K562 (cell line): ENCODE data around the gene PAIP2. TPM values are rescaled to one million over a fixed set of nuclear protein-coding genes. Genes with fewer than 3 reads are reported as not detected.
A peak's percentile ranks its signal among the peaks of the same experiment; 100 is the strongest.

Experiments used
- ARID4B ChIP-seq: sonication (generic); formaldehyde crosslinking; IDR thresholded peaks from 2 replicates; pipeline ENCODE4 v1.8.0; 2022; ENCODE audit warnings: mild to moderate bottlenecking, missing genetic modification reagents
- ETV5 ChIP-seq: sonication (generic); formaldehyde crosslinking; IDR thresholded peaks from 2 replicates; pipeline ENCODE4 v1.4.0; 2020; ENCODE audit warnings: low read depth, mild to moderate bottlenecking, missing genetic modification reagents
- ETV6 ChIP-seq, 3 experiments: fragments of 150-350 bp in 1 of 3; sonication (generic) in 1 of 3; formaldehyde crosslinking in 1 of 3; IDR thresholded peaks; 2 replicates each; pipeline versions ENCODE4 v1.6.1 to v1.8.0; 2014 to 2022; ENCODE audit warnings: borderline replicate concordance in 2 of 3, low read depth in 2 of 3, antibody characterized with exemption in 1 of 3, low read length in 1 of 3, mild to moderate bottlenecking in 1 of 3, missing genetic modification reagents in 1 of 3
- GATA2 ChIP-seq: sonication (generic); formaldehyde crosslinking; IDR thresholded peaks from 2 replicates; pipeline ENCODE4 v1.4.0; 2020; ENCODE audit warnings: mild to moderate bottlenecking, missing genetic modification reagents
- MITF ChIP-seq: IDR thresholded peaks from 2 replicates; pipeline ENCODE4 v1.6.1; 2014; ENCODE audit warnings: antibody characterized with exemption
- PHB ChIP-seq: fragments of 250-450 bp; sonication (Bioruptor Pico); IDR thresholded peaks from 2 replicates; pipeline ENCODE4 v1.5.0; 2021
- RBM39 ChIP-seq: fragments of 200-400 bp; formaldehyde crosslinking; optimal IDR thresholded peaks from 2 replicates; pipeline ENCODE3; 2018; ENCODE audit warnings: low read depth, low read length
- STAT5B ChIP-seq: fragments of 250-450 bp; sonication (Bioruptor Pico); IDR thresholded peaks from 2 replicates; pipeline ENCODE4 v1.8.0; 2021; ENCODE audit warnings: mild to moderate bottlenecking, inconsistent platforms
- ZNF134 ChIP-seq: fragments of 250-450 bp; sonication (Bioruptor Pico); conservative IDR thresholded peaks from 2 replicates; pipeline ENCODE4 v1.4.0; 2020
- polyA plus RNA-seq, 8 experiments: library from polyadenylated mRNA; depleted of rRNA in 4 of 8; stranded (reverse) in 5 of 8; unstranded in 3 of 8; fragments of >200 nt; fragmentation: Nextera tagmentation in 2 of 8; fragmentation: Illumina TruSeq in 1 of 8; extraction: Ambion mirVana in 2 of 8; extraction: Trizol in 1 of 8; gene quantifications; 2 replicates each; pipeline versions ENCODE4 v1.2.1 to v1.2.3, GENCODE V29; 2011 to 2014; ENCODE audit warnings: inconsistent platforms in 1 of 8, missing spikeins in 1 of 8
- total RNA-seq, 7 experiments: library from RNA; depleted of rRNA in 6 of 7; stranded (reverse); fragments of >200 nt in 6 of 7; fragmentation: Illumina TruSeq in 2 of 7; extraction: Trizol in 2 of 7; gene quantifications; 2 replicates each; pipeline versions ENCODE4 v1.2.1 to v1.2.3, GENCODE V29; 2011 to 2021; ENCODE audit warnings: low replicate concordance in 1 of 7
- TF ChIP-seq, protein P1 (sequence below): sonication (generic); formaldehyde crosslinking; IDR thresholded peaks from 2 replicates; pipeline ENCODE4 v1.8.1; 2023; ENCODE audit warnings: missing genetic modification reagents, mild to moderate bottlenecking, borderline replicate concordance
- TF ChIP-seq, protein P2 (sequence below): fragments of 450-650 bp; formaldehyde crosslinking; IDR thresholded peaks from 2 replicates; pipeline ENCODE4 v1.4.0; 2020; ENCODE audit warnings: mild to moderate bottlenecking
- TF ChIP-seq, protein P3 (sequence below): sonication (generic); formaldehyde crosslinking; IDR thresholded peaks from 2 replicates; pipeline ENCODE4 v1.8.1; 2023; ENCODE audit warnings: mild to moderate bottlenecking, missing genetic modification reagents

PAIP2 gene
- total and polyA plus RNA-seq, 9 of the 15 experiments (the other 6 are each of a cell fraction or from before 2014, with no cell fraction given), result 78.3 to 187 (median 128) TPM

GRCh38 chr5:139341689-139342422 is at the start of gene PAIP2 (continued):
- TF ChIP-seq ZNF134 (CRISPR knock-in tag) (no peak), MITF (peak; percentile 25; the same call in 1 of the 2 replicates), GATA2 (CRISPR knock-in tag) (peak; percentile 2; the same call in 1 of the 2 replicates), ARID4B (CRISPR knock-in tag) (peak; percentile 89; the same call in 1 of the 2 replicates), STAT5B (CRISPR knock-in tag) (no peak), ETV5 (CRISPR knock-in tag) (peak; percentile 99), RBM39 (no peak), PHB (0 out of 2 replicates have a peak, but pooled peaks have one; percentile 83), ETV6 (IDR thresholded peaks at IDR 0.05; ENCODE audit: borderline replicate concordance in 1 of 2, low read depth in 2 of 2, low read length in 1 of 2) (no peak), ETV6 (CRISPR knock-in tag; IDR thresholded peaks at IDR 0.05; ENCODE audit: borderline replicate concordance) (0 out of 2 replicates have a peak, but pooled peaks have one; percentile 83)
- TF ChIP-seq, protein P1, sequence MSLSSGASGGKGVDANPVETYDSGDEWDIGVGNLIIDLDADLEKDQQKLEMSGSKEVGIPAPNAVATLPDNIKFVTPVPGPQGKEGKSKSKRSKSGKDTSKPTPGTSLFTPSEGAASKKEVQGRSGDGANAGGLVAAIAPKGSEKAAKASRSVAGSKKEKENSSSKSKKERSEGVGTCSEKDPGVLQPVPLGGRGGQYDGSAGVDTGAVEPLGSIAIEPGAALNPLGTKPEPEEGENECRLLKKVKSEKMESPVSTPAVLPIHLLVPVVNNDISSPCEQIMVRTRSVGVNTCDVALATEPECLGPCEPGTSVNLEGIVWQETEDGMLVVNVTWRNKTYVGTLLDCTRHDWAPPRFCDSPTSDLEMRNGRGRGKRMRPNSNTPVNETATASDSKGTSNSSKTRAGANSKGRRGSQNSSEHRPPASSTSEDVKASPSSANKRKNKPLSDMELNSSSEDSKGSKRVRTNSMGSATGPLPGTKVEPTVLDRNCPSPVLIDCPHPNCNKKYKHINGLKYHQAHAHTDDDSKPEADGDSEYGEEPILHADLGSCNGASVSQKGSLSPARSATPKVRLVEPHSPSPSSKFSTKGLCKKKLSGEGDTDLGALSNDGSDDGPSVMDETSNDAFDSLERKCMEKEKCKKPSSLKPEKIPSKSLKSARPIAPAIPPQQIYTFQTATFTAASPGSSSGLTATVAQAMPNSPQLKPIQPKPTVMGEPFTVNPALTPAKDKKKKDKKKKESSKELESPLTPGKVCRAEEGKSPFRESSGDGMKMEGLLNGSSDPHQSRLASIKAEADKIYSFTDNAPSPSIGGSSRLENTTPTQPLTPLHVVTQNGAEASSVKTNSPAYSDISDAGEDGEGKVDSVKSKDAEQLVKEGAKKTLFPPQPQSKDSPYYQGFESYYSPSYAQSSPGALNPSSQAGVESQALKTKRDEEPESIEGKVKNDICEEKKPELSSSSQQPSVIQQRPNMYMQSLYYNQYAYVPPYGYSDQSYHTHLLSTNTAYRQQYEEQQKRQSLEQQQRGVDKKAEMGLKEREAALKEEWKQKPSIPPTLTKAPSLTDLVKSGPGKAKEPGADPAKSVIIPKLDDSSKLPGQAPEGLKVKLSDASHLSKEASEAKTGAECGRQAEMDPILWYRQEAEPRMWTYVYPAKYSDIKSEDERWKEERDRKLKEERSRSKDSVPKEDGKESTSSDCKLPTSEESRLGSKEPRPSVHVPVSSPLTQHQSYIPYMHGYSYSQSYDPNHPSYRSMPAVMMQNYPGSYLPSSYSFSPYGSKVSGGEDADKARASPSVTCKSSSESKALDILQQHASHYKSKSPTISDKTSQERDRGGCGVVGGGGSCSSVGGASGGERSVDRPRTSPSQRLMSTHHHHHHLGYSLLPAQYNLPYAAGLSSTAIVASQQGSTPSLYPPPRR (CRISPR knock-in tag), result no peak
- TF ChIP-seq, protein P2, sequence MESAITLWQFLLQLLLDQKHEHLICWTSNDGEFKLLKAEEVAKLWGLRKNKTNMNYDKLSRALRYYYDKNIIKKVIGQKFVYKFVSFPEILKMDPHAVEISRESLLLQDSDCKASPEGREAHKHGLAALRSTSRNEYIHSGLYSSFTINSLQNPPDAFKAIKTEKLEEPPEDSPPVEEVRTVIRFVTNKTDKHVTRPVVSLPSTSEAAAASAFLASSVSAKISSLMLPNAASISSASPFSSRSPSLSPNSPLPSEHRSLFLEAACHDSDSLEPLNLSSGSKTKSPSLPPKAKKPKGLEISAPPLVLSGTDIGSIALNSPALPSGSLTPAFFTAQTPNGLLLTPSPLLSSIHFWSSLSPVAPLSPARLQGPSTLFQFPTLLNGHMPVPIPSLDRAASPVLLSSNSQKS, result no peak
- TF ChIP-seq, protein P3, sequence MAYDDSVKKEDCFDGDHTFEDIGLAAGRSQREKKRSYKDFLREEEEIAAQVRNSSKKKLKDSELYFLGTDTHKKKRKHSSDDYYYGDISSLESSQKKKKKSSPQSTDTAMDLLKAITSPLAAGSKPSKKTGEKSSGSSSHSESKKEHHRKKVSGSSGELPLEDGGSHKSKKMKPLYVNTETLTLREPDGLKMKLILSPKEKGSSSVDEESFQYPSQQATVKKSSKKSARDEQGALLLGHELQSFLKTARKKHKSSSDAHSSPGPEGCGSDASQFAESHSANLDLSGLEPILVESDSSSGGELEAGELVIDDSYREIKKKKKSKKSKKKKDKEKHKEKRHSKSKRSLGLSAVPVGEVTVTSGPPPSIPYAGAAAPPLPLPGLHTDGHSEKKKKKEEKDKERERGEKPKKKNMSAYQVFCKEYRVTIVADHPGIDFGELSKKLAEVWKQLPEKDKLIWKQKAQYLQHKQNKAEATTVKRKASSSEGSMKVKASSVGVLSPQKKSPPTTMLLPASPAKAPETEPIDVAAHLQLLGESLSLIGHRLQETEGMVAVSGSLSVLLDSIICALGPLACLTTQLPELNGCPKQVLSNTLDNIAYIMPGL (CRISPR knock-in tag), result peak; percentile 83; the same call in 1 of the 2 replicates
